Heart left ventricle (tissue), 16 donors: ENCODE measurements around the gene ANAPC13. TPM values are rescaled to one million over a fixed set of nuclear protein-coding genes. Genes with fewer than 3 reads are reported as not detected.

Experiments
- ATAC-seq, 4 donors: fragments of 200-7000 bp; cut with Tn5 transposase; one replicate each; pipeline ENCODE4 v1.9.1; 2020 to 2022; ENCODE audit warnings: moderate library complexity in 4 of 4, mild to moderate bottlenecking in 3 of 4, moderate number of reproducible peaks in 1 of 4
- DNase-seq, 5 donors: peaks; one replicate each; pipeline ENCODE4 v3.0.0-alpha.2; 2020
- H3K27ac ChIP-seq, 12 donors: fragments of 200-600 bp; sonication (generic) in 4 of 12; one replicate each; pipeline versions ENCODE4 v1.5.0 to v1.8.0; 2016 to 2022; ENCODE audit warnings: mild to moderate bottlenecking in 2 of 12
- H3K27me3 ChIP-seq, 9 donors: fragments of 200-600 bp; sonication (generic) in 2 of 9; one replicate each; pipeline versions ENCODE4 v1.5.1 to v1.8.0; 2016 to 2022; ENCODE audit warnings: mild to moderate bottlenecking in 3 of 9
- H3K36me3 ChIP-seq, 9 donors: fragments of 200-600 bp; sonication (generic) in 2 of 9; one replicate each; pipeline versions ENCODE4 v1.5.0 to v1.8.0; 2018 to 2022; ENCODE audit warnings: mild to moderate bottlenecking in 2 of 9
- H3K4me1 ChIP-seq, 12 donors: fragments of 200-600 bp; sonication (generic) in 4 of 12; one replicate each; pipeline versions ENCODE4 v1.5.0 to v1.8.0; 2016 to 2022; ENCODE audit warnings: mild to moderate bottlenecking in 3 of 12
- H3K4me3 ChIP-seq, 12 donors: fragments of 200-600 bp; sonication (generic) in 4 of 12; one replicate each; pipeline versions ENCODE4 v1.5.0 to v1.8.0; 2017 to 2022; ENCODE audit warnings: mild to moderate bottlenecking in 9 of 12, moderate library complexity in 4 of 12
- H3K9me3 ChIP-seq, 12 donors: fragments of 200-600 bp; sonication (generic) in 4 of 12; one replicate each; pipeline versions ENCODE4 v1.5.0 to v1.8.0; 2016 to 2022; ENCODE audit warnings: mild to moderate bottlenecking in 1 of 12
- POLR2A ChIP-seq, 2 donors: fragments of 450-650 bp; IDR thresholded peaks; one replicate each; pipeline ENCODE4 v1.6.1; 2017; ENCODE audit warnings: antibody characterized with exemption in 2 of 2, mild to moderate bottlenecking in 2 of 2, moderate library complexity in 2 of 2
- WGBS, 4 donors: extraction: QIAGEN DNeasy Blood & Tissue Kit in 2 of 4; methylation state at CpG; one replicate each; pipeline versions ENCODE4 v1.1.5 to v1.1.7; 2013 to 2018; 5-methylcytosine and 5-hydroxymethylcytosine counted together
- intact Hi-C, 10 donors: fragments of 100-400 bp; cut with DNase I; formaldehyde crosslinking; loops; one replicate each; pipeline versions ENCODE4 v1.11.1 to v1.14.2; 2022
- polyA plus RNA-seq, 2 donors: library from polyadenylated mRNA; stranded (reverse); fragments of 200-250 nt; gene quantifications; one replicate each; pipeline ENCODE4 v1.2.3, GENCODE V29; 2013
- total RNA-seq, 9 donors: library from RNA; depleted of rRNA in 2 of 9; stranded (reverse); fragments of >200 nt in 2 of 9; fragmentation: NEBNext Ultra II Directional in 3 of 9; extraction: Animal tissue kit (Norgen Biotek cat#: 25700) in 3 of 9; gene quantifications; one replicate each; pipeline versions ENCODE4 v1.1.0 to v1.2.4, GENCODE V29; 2016 to 2023
- TF ChIP-seq, protein P1 (sequence below), 12 donors: fragments of 200-600 bp; sonication (generic) in 4 of 12; IDR thresholded peaks; one replicate each; pipeline versions ENCODE4 v1.5.0 to v1.8.0; 2018 to 2022; ENCODE audit warnings: antibody characterized with exemption in 12 of 12, mild to moderate bottlenecking in 5 of 12
- donor health status: ischemic (EF 13 %, LVEDD 7.1; RV severe dilation, severe dysfunction).
- donor health status: healthy with polysubstance abuse.
- donor health status: DM: no; HTN: yes; CAD: no.
- donor health status: DM: no; HTN: no; CAD: no.
- donor health status: ischemic (EF 25% LVEDD 6.9; RV normal size, moderate dysfunction).
- donor health status: ischemic (EF 25% LVEDD 5.7; RV mildly dilated, moderate dysfunction).
- donor health status: healthy.
- donor health status: DM: yes; HTN: yes; CAD: no.
- donor health status: ischemic (EF 35%, LVEDD 5.7; RV mildly dilated, moderate dysfunction).
- donor health status: nonischemic (EF 11% LVEDD 7.7; RV severe dilation, severe dysfunction).
- donor health status: DM: yes; HTN: yes; CAD: no.
- donor health status: PGD.
- donor health status: ischemic (EF 29% LVEDD 5.4; RV normal size, mild dysfunction).
- donor health status: nonischemic (EF 23%, LVEDD 6.1; RV moderate dilation, normal function).

The ANAPC13 gene
- total and polyA plus RNA-seq, 11 donors = 49.0 to 109 (median 81.3) TPM

DNA sequence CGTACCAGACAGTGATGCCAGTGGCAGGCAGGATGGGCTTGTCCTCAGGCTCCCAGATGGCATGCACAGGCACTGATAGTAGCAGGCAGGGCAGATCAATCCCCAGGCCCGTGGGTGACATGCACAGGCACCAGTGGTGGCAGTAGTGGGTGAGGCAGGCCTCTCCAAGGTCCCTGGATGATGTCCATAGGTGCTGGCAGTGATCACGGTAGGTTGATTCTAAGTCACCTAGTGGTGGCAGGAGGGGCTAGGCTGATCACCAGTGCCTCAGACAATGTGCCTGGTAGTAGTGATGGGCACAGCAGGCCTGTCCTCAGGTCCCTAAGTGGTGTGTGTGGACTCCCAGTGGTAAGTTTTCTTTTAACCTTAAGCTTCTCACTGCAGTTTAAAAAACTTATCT, 19.7 kb upstream of the ANAPC13 start:
- Histone ChIP-seq H3K27me3 (no peaks in the 10 kb centered on the region), H3K9me3 (peaks cover 0 to 39% (median 11%) of the 10 kb centered on the region in 12 donors), H3K36me3 (peaks cover 0 to 44% (median 11%) of the 10 kb centered on the region in 9 donors), H3K27ac (no peak overlapping the region), H3K4me3 (no peak overlapping the region), H3K4me1 (no peaks in the 10 kb centered on the region)
- intact Hi-C loops = no loop called here
- ATAC-seq (peak in 2 of 4 donors; percentile 24 to 26), DNase-seq (no peak)
- 50 to 83% (median 71%) methylated on average over 2 to 3 of the region's 3 CpGs for WGBS, 4 donors
- no peak for TF ChIP-seq POLR2A (IDR thresholded peaks at IDR 0.05)
- TF ChIP-seq, protein P1, sequence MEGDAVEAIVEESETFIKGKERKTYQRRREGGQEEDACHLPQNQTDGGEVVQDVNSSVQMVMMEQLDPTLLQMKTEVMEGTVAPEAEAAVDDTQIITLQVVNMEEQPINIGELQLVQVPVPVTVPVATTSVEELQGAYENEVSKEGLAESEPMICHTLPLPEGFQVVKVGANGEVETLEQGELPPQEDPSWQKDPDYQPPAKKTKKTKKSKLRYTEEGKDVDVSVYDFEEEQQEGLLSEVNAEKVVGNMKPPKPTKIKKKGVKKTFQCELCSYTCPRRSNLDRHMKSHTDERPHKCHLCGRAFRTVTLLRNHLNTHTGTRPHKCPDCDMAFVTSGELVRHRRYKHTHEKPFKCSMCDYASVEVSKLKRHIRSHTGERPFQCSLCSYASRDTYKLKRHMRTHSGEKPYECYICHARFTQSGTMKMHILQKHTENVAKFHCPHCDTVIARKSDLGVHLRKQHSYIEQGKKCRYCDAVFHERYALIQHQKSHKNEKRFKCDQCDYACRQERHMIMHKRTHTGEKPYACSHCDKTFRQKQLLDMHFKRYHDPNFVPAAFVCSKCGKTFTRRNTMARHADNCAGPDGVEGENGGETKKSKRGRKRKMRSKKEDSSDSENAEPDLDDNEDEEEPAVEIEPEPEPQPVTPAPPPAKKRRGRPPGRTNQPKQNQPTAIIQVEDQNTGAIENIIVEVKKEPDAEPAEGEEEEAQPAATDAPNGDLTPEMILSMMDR (IDR thresholded peaks at IDR 0.05) = no peak

DNA sequence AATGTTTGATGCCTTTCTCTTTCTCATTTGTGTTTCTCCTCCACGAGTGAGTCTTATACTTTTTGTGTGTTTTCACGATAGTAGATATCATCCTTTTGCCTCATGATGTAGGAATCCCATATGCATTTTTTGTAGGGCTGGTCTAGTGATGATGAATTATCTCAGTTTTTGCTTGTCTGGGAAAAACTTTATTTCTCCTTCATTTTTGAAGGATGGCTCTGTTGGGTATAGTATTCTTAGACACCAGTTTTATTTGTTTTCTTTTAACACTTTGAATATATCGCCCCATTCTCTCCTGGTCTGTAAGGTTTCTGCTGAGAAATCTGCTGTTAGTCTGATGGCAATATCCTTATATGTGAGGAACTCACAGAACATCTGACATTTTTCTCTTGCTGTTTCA, 18.3 kb upstream of the ANAPC13 start:
- TF ChIP-seq, protein P1 (IDR thresholded peaks at IDR 0.05) = no peak
- no peak for TF ChIP-seq POLR2A (IDR thresholded peaks at IDR 0.05)
- no peaks in the 10 kb centered on the region for H3K4me1 ChIP-seq
- H3K9me3 ChIP-seq = peaks cover 0 to 39% (median 11%) of the 10 kb centered on the region in 12 donors
- WGBS, 4 donors = 64 to 96% (median 89%) methylated on average over 2 to 3 of the region's 3 CpGs
- no peak overlapping the region for H3K4me3 ChIP-seq
- DNase-seq = no peak
- no peak for ATAC-seq
- peaks cover 0 to 36% (median 11%) of the 10 kb centered on the region in 9 donors for H3K36me3 ChIP-seq
- intact Hi-C loops = no loop called here
- no peaks in the 10 kb centered on the region for H3K27me3 ChIP-seq
- H3K27ac ChIP-seq = no peak overlapping the region

DNA sequence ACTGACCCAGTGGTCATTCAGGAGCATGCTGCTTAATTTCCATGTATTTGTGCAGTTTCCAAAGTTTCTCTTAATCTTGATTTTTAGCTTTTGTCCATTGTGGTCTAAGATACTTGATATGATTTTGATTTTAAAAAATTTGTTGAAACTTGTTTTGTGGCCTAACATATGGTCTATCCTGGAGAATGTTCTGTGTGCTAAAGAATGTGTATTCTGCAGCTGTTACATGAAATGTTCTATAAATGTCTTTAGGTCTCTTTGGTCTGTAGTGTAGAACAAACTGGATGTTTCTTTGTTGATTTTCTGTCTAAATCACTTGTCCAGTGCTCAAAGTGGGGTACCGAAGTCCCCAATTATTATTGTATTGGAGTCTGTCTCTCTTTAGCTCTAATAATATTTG, 17.5 kb upstream of the ANAPC13 start:
- Histone ChIP-seq H3K27ac (no peak overlapping the region), H3K9me3 (peaks cover 0 to 39% (median 11%) of the 10 kb centered on the region in 12 donors), H3K36me3 (peaks cover 0 to 33% (median 9%) of the 10 kb centered on the region in 9 donors), H3K27me3 (no peaks in the 10 kb centered on the region), H3K4me1 (no peaks in the 10 kb centered on the region), H3K4me3 (no peak overlapping the region)
- TF ChIP-seq POLR2A (IDR thresholded peaks at IDR 0.05) = no peak
- TF ChIP-seq, protein P1 (IDR thresholded peaks at IDR 0.05) = no peak
- no peak for ATAC-seq
- no peak for DNase-seq
- intact Hi-C loops = no loop called here
- 98 to 100% (median 100%) methylated on average over 1 of the region's 1 CpG for WGBS, 4 donors

DNA sequence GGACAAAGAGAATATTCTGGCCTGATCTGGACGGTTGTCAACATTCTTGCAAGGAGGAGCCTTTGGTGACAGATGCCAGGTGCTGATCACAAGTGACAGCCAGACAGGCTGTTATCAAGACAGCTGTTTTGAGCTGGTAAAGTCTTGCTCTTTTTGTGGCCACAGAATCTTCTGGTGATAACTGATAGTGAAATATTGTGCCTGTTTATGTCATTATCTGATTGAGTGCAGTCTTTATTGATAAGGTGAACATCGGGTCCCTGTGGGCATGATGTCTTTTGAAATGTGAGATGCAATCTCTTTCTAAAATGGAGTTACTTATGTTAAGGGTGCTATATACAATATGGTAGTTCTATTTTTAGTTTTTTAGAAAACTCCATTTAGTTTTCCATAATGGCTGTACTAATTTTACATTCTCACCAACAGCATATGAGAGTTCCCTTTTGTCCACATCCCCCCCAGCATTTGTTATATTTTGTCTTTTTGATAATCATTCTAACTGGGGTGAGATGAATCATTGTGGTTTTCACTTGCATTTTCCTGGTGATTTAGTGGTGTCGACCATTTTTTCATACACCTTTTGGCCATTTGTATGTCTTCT, 10.8 kb upstream of the ANAPC13 start:
- H3K36me3 ChIP-seq = peaks cover 0 to 25% (median 10%) of the 10 kb centered on the region in 9 donors
- 42 to 57% (median 51%) methylated on average over 3 of the region's 3 CpGs for WGBS, 4 donors
- H3K4me1 ChIP-seq = peaks cover 0 to 25% (median 2%) of the 10 kb centered on the region in 12 donors
- H3K27me3 ChIP-seq = no peaks in the 10 kb centered on the region
- no peak overlapping the region for H3K27ac ChIP-seq
- no peak overlapping the region for H3K4me3 ChIP-seq
- peak in 1 of 5 donors; percentile 19 for DNase-seq
- ATAC-seq = no peak
- TF ChIP-seq POLR2A (IDR thresholded peaks at IDR 0.05) = no peak
- TF ChIP-seq, protein P1 (IDR thresholded peaks at IDR 0.05) = no peak
- peaks cover 0 to 12% (median 0%) of the 10 kb centered on the region in 12 donors for H3K9me3 ChIP-seq
- intact Hi-C loops = no loop called here
